ENCODE data around the gene MRPS7. TPM values are rescaled to one million over a fixed set of nuclear protein-coding genes. Genes with fewer than 3 reads are reported as not detected.
A peak's percentile ranks its signal among the peaks of the same experiment; 100 is the strongest.

MRPS7 gene
- total RNA-seq, 5 donors from 2014 or later (not counting 1 experiment from before 2014, with no cell fraction given): 29.8 to 39.4 (median 33.6) TPM

GRCh38 chr17:75228847-75229246 is 32.8 kb upstream of the MRPS7 start:
- CTCF ChIA-PET: no interaction called here
- H3K4me1 ChIP-seq (ENCODE audit: control insufficient read depth in 1 of 2, extremely low read depth in 1 of 2, insufficient read depth in 2 of 2, low read length in 2 of 2): no peaks in the 10 kb centered on the region
- no peaks in the 10 kb centered on the region for H3K27me3 Mint-ChIP-seq
- no peaks in the 10 kb centered on the region for H3K27me3 ChIP-seq (replicated peaks in 1 of 2; ENCODE audit: control insufficient read depth in 2 of 2, extremely low read depth in 1 of 2, insufficient read depth in 2 of 2, low read length in 1 of 2)
- DNase-seq: no peak
- H3K27ac Mint-ChIP-seq: no peak overlapping the region
- no peak for ATAC-seq (replicated peaks in 1 of 4)
- 98% methylated on average over 4 of the region's 4 CpGs for WGBS (ENCODE audit: insufficient coverage)
- no peaks in the 10 kb centered on the region for H3K9me3 Mint-ChIP-seq
- H3K36me3 Mint-ChIP-seq: peaks cover 42% of the 10 kb centered on the region
- no peaks in the 10 kb centered on the region for H3K9me3 ChIP-seq
- no peak overlapping the region for H3K27ac ChIP-seq (ENCODE audit: low read length)
- H3K36me3 ChIP-seq (ENCODE audit: control insufficient read depth in 2 of 2, extremely low read depth in 1 of 2, insufficient read depth in 1 of 2, low read length in 1 of 2): peaks cover 21 to 73% of the 10 kb centered on the region in 2 donors
- POLR2A ChIA-PET: interaction anchor here (0.6 kb wide), 2 partner anchors 8 to 156 kb away, joined by 5 to 6 read pairs; no protein-coding TSS in a partner anchor
- H3K4me3 Mint-ChIP-seq: no peak overlapping the region
- no peaks in the 10 kb centered on the region for H3K4me1 Mint-ChIP-seq
- H3K4me3 ChIP-seq (ENCODE audit: control insufficient read depth in 1 of 2, extremely low read depth in 1 of 2, low read length in 1 of 2): no peak overlapping the region

DNA sequence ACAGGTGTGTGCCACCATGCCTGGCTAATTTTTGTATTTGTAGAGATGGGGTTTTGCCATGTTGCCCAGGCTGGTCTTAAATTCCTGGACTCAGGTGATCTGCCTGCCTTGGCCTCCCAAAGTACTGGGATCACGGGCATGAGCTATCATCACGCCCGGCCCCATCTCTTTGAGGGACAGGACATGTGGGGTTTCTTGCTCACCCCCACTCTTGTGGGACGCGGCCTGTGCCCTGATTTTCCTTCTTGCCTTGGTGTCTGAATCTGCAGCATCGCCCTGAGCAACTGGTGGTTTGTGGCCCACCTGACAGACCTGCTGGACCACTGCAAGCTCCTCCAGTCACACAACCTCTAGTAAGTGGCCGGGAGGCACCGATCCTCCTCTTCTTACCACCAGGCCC is 30.6 kb upstream of the MRPS7 start:
- no peak overlapping the region for H3K27ac Mint-ChIP-seq
- POLR2A ChIA-PET: no interaction called here

GRCh38 chr17:75231741-75232464 is 29.8 kb upstream of the MRPS7 start:
- Histone ChIP-seq H3K27ac (ENCODE audit: low read length) (no peak overlapping the region), H3K4me3 (ENCODE audit: control insufficient read depth in 1 of 2, extremely low read depth in 1 of 2, low read length in 1 of 2) (no peak overlapping the region), H3K27me3 (replicated peaks in 1 of 2; ENCODE audit: control insufficient read depth in 2 of 2, extremely low read depth in 1 of 2, insufficient read depth in 2 of 2, low read length in 1 of 2) (no peaks in the 10 kb centered on the region), H3K36me3 (ENCODE audit: control insufficient read depth in 2 of 2, extremely low read depth in 1 of 2, insufficient read depth in 1 of 2, low read length in 1 of 2) (peaks cover 19 to 71% of the 10 kb centered on the region in 2 donors), H3K9me3 (no peaks in the 10 kb centered on the region), H3K4me1 (ENCODE audit: control insufficient read depth in 1 of 2, extremely low read depth in 1 of 2, insufficient read depth in 2 of 2, low read length in 2 of 2) (no peaks in the 10 kb centered on the region)
- WGBS (ENCODE audit: insufficient coverage): 97% methylated on average over 9 of the region's 18 CpGs
- POLR2A ChIA-PET: no interaction called here
- Mint-ChIP-seq H3K27ac (no peak overlapping the region), H3K27me3 (no peaks in the 10 kb centered on the region), H3K9me3 (no peaks in the 10 kb centered on the region), H3K36me3 (peaks cover 49% of the 10 kb centered on the region), H3K4me3 (no peak overlapping the region), H3K4me1 (no peaks in the 10 kb centered on the region)
- DNase-seq (no peak), ATAC-seq (replicated peaks in 1 of 4) (no peak)
- CTCF ChIA-PET: no interaction called here

More for the DNA sequence above, 30.6 kb upstream of the MRPS7 start:
- H3K36me3 ChIP-seq (ENCODE audit: control insufficient read depth in 2 of 2, extremely low read depth in 1 of 2, insufficient read depth in 1 of 2, low read length in 1 of 2): peaks cover 19 to 71% of the 10 kb centered on the region in 2 donors
- no peaks in the 10 kb centered on the region for H3K4me1 Mint-ChIP-seq
- CTCF ChIA-PET: interaction anchor here (0.6 to 1.2 kb wide), 3 partner anchors 11 to 168 kb away, joined by 3 to 8 read pairs (median 5); no protein-coding TSS in a partner anchor
- H3K9me3 Mint-ChIP-seq: no peaks in the 10 kb centered on the region
- no peak overlapping the region for H3K4me3 ChIP-seq (ENCODE audit: control insufficient read depth in 1 of 2, extremely low read depth in 1 of 2, low read length in 1 of 2)
- DNase-seq: no peak
- no peak for ATAC-seq (replicated peaks in 1 of 4)
- H3K27me3 Mint-ChIP-seq: no peaks in the 10 kb centered on the region
- WGBS (ENCODE audit: insufficient coverage): 100% methylated on average over 4 of the region's 8 CpGs
- peaks cover 43% of the 10 kb centered on the region for H3K36me3 Mint-ChIP-seq
- H3K27ac ChIP-seq (ENCODE audit: low read length): no peak overlapping the region
- H3K27me3 ChIP-seq (replicated peaks in 1 of 2; ENCODE audit: control insufficient read depth in 2 of 2, extremely low read depth in 1 of 2, insufficient read depth in 2 of 2, low read length in 1 of 2): no peaks in the 10 kb centered on the region
- no peak overlapping the region for H3K4me3 Mint-ChIP-seq
- no peaks in the 10 kb centered on the region for H3K9me3 ChIP-seq
- H3K4me1 ChIP-seq (ENCODE audit: control insufficient read depth in 1 of 2, extremely low read depth in 1 of 2, insufficient read depth in 2 of 2, low read length in 2 of 2): no peaks in the 10 kb centered on the region

DNA sequence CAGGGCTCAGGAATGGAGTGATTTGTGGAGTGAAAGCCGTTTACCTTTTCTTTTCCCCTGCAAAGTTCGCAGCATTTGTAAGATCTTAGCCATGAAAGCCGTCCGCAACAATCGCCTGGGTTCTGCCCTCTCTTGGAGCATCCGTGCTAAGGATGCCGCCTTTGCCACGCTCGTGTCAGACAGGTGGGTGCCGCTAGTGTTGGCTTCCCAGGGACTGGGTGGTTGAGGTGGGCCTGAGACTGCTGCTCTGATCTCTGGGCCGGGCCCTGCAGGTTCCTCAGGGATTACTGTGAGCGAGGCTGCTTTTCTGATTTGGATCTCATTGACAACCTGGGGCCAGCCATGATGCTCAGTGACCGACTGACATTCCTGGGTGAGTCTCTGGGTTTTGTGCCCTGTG is 28.9 kb upstream of the MRPS7 start:
- H3K27me3 Mint-ChIP-seq: no peaks in the 10 kb centered on the region
- POLR2A ChIA-PET: interaction anchor here in 1 of 2 donors (0.5 kb wide), 1 partner anchor 30 kb away, joined by 8 read pairs; no protein-coding TSS in a partner anchor
- WGBS (ENCODE audit: insufficient coverage): 96% methylated on average over 7 of the region's 13 CpGs
- no peak overlapping the region for H3K4me3 ChIP-seq (ENCODE audit: control insufficient read depth in 1 of 2, extremely low read depth in 1 of 2, low read length in 1 of 2)
- peaks cover 21 to 77% of the 10 kb centered on the region in 2 donors for H3K36me3 ChIP-seq (ENCODE audit: control insufficient read depth in 2 of 2, extremely low read depth in 1 of 2, insufficient read depth in 1 of 2, low read length in 1 of 2)
- H3K4me1 Mint-ChIP-seq: no peaks in the 10 kb centered on the region
- no peak overlapping the region for H3K27ac ChIP-seq (ENCODE audit: low read length)
- no peaks in the 10 kb centered on the region for H3K9me3 ChIP-seq
- CTCF ChIA-PET: interaction anchor here in 1 of 2 donors (0.5 kb wide), 1 partner anchor 96 kb away, joined by 3 read pairs; no protein-coding TSS in a partner anchor
- peak overlapping the region in 1 of 2 donors; percentile 39 for H3K27ac Mint-ChIP-seq
- DNase-seq (no peak), ATAC-seq (replicated peaks in 1 of 4) (no peak)
- no peak overlapping the region for H3K4me3 Mint-ChIP-seq
- H3K36me3 Mint-ChIP-seq: peaks cover 52% of the 10 kb centered on the region
- H3K4me1 ChIP-seq (ENCODE audit: control insufficient read depth in 1 of 2, extremely low read depth in 1 of 2, insufficient read depth in 2 of 2, low read length in 2 of 2): no peaks in the 10 kb centered on the region
- H3K27me3 ChIP-seq (replicated peaks in 1 of 2; ENCODE audit: control insufficient read depth in 2 of 2, extremely low read depth in 1 of 2, insufficient read depth in 2 of 2, low read length in 1 of 2): no peaks in the 10 kb centered on the region
- no peaks in the 10 kb centered on the region for H3K9me3 Mint-ChIP-seq

- no peak overlapping the region for H3K27ac ChIP-seq (ENCODE audit: low read length)
- H3K36me3 ChIP-seq (ENCODE audit: control insufficient read depth in 2 of 2, extremely low read depth in 1 of 2, insufficient read depth in 1 of 2, low read length in 1 of 2): peaks cover 21 to 86% of the 10 kb centered on the region in 2 donors
- H3K9me3 ChIP-seq: no peaks in the 10 kb centered on the region
- H3K4me1 ChIP-seq (ENCODE audit: control insufficient read depth in 1 of 2, extremely low read depth in 1 of 2, insufficient read depth in 2 of 2, low read length in 2 of 2): peaks cover 0 to 38% of the 10 kb centered on the region in 2 experiments
- Mint-ChIP-seq H3K36me3 (peaks cover 50% of the 10 kb centered on the region), H3K9me3 (no peaks in the 10 kb centered on the region), H3K4me3 (no peak overlapping the region), H3K27me3 (no peaks in the 10 kb centered on the region), H3K4me1 (peaks cover 15 to 20% (median 17%) of the 10 kb centered on the region in 3 donors), H3K27ac (peak overlapping the region in 1 of 2 donors; percentile 12)
- ChIA-PET POLR2A (no interaction called here), CTCF (no interaction called here)
- H3K27me3 ChIP-seq (replicated peaks in 1 of 2; ENCODE audit: control insufficient read depth in 2 of 2, extremely low read depth in 1 of 2, insufficient read depth in 2 of 2, low read length in 1 of 2): no peaks in the 10 kb centered on the region
- no peak for ATAC-seq (replicated peaks in 1 of 4)
- WGBS (ENCODE audit: insufficient coverage): 85% methylated on average over 2 of the region's 12 CpGs
- no peak overlapping the region for H3K4me3 ChIP-seq (ENCODE audit: control insufficient read depth in 1 of 2, extremely low read depth in 1 of 2, low read length in 1 of 2)
- DNase-seq: no peak
Measured at GRCh38 chr17:75237100-75238014, 24.3 kb upstream of the MRPS7 start.

GRCh38 chr17:75238020-75238580 is 23.6 kb upstream of the MRPS7 start:
- Mint-ChIP-seq H3K27ac (no peak overlapping the region), H3K36me3 (peaks cover 45% of the 10 kb centered on the region), H3K4me3 (no peak overlapping the region), H3K4me1 (peaks cover 19 to 27% (median 21%) of the 10 kb centered on the region in 3 donors), H3K27me3 (no peaks in the 10 kb centered on the region), H3K9me3 (no peaks in the 10 kb centered on the region)
- ChIA-PET CTCF (no interaction called here), POLR2A (no interaction called here)
- WGBS (ENCODE audit: insufficient coverage): 91% methylated on average over 10 of the region's 11 CpGs
- no peaks in the 10 kb centered on the region for H3K27me3 ChIP-seq (replicated peaks in 1 of 2; ENCODE audit: control insufficient read depth in 2 of 2, extremely low read depth in 1 of 2, insufficient read depth in 2 of 2, low read length in 1 of 2)
- DNase-seq (no peak), ATAC-seq (replicated peaks in 1 of 4) (no peak)
- no peak overlapping the region for H3K4me3 ChIP-seq (ENCODE audit: control insufficient read depth in 1 of 2, extremely low read depth in 1 of 2, low read length in 1 of 2)
- H3K9me3 ChIP-seq: no peaks in the 10 kb centered on the region
- peaks cover 0 to 46% of the 10 kb centered on the region in 2 experiments for H3K4me1 ChIP-seq (ENCODE audit: control insufficient read depth in 1 of 2, extremely low read depth in 1 of 2, insufficient read depth in 2 of 2, low read length in 2 of 2)
- no peak overlapping the region for H3K27ac ChIP-seq (ENCODE audit: low read length)
- peaks cover 15 to 84% of the 10 kb centered on the region in 2 donors for H3K36me3 ChIP-seq (ENCODE audit: control insufficient read depth in 2 of 2, extremely low read depth in 1 of 2, insufficient read depth in 1 of 2, low read length in 1 of 2)
